Brain microvascular endothelial cell (primary cell): ENCODE results near the gene TRPV4.

Experiments used
- DNase-seq: peaks from one replicate; pipeline ENCODE4 v3.0.0-alpha.2; 2020
- H3K27ac ChIP-seq: fragments of 250-450 bp; sonication (Bioruptor Pico); 2 replicates; pipeline ENCODE4 v1.5.1; 2020; ENCODE audit warnings: mild to moderate bottlenecking, moderate library complexity
- H3K27me3 ChIP-seq: fragments of 250-450 bp; sonication (Bioruptor Pico); replicated peaks from 2 replicates; pipeline ENCODE4 v1.5.1; 2020; ENCODE audit warnings: mild to moderate bottlenecking
- H3K36me3 ChIP-seq: fragments of 250-450 bp; sonication (Bioruptor Pico); replicated peaks from 2 replicates; pipeline ENCODE4 v1.5.1; 2020; ENCODE audit warnings: mild to moderate bottlenecking
- H3K4me3 ChIP-seq: 2 replicates; pipeline ENCODE4 v1.5.1; 2011; ENCODE audit warnings: low read depth, mild to moderate bottlenecking, control low read depth, low read length, moderate library complexity
- in situ Hi-C: cut with HindIII; loops from 2 replicates; pipeline ENCODE4 v1.10.0; 2017; ENCODE audit warnings: low sequenced_read_pairs, low pct_ligation_motif_present
- TF ChIP-seq, protein P1 (sequence below): IDR thresholded peaks from 2 replicates; pipeline ENCODE4 v1.5.1; 2011; ENCODE audit warnings: low read depth, mild to moderate bottlenecking, moderate library complexity, low read length, control low read depth, inconsistent platforms; ENCODE audit errors: missing control alignments

Gene TRPV4

DNA sequence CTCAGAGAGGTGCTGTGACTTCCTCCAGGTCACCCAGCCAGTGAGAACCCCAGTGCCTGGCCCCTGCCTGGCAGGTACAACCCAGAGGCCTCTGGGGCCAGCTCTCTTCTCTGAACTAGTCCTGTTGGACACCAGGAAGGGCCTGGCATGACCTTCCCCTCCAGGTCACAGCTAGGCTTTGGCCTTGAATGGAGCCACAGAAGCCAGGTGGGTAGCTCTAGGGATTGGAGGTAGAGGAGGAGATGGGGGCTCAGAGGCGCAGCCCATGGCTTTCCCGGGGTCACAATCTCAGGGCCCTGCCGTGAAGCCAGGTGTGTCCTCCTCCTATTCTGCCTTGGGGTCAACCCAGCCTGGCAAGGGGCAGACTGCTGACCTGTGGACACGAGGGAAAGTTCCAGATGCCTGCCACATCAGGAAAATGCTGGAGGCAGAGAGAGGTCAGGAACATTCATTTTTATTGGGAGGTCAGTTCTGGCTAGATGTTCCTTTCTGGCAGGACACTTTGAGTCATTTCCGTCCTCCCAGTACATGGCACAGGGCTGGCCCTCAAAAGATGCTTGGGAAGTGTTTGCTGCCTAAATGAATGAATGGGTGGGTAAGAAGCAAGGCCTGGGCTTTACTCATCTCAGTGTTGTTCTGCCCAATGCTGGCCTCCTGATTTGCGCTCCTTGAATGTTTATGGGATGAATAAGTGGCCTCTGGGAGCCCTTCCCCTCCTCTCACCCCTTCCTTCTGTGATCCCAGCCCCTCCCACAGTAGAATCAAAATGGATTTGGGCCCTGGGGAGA lies 94.1 kb downstream of the TRPV4 start:
- Histone ChIP-seq H3K27me3 (peaks cover 3% of the 10 kb centered on the region), H3K4me3 (no peak overlapping the region), H3K36me3 (no peaks in the 10 kb centered on the region), H3K27ac (no peak overlapping the region)
- in situ Hi-C loops = no loop called here
- TF ChIP-seq, protein P1, sequence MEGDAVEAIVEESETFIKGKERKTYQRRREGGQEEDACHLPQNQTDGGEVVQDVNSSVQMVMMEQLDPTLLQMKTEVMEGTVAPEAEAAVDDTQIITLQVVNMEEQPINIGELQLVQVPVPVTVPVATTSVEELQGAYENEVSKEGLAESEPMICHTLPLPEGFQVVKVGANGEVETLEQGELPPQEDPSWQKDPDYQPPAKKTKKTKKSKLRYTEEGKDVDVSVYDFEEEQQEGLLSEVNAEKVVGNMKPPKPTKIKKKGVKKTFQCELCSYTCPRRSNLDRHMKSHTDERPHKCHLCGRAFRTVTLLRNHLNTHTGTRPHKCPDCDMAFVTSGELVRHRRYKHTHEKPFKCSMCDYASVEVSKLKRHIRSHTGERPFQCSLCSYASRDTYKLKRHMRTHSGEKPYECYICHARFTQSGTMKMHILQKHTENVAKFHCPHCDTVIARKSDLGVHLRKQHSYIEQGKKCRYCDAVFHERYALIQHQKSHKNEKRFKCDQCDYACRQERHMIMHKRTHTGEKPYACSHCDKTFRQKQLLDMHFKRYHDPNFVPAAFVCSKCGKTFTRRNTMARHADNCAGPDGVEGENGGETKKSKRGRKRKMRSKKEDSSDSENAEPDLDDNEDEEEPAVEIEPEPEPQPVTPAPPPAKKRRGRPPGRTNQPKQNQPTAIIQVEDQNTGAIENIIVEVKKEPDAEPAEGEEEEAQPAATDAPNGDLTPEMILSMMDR = no peak
- no peak for DNase-seq

GRCh38 chr12:109738209-109738608 lies 95.0 kb downstream of the TRPV4 start:
- in situ Hi-C loops = no loop called here
- H3K36me3 ChIP-seq = no peaks in the 10 kb centered on the region
- H3K27ac ChIP-seq = no peak overlapping the region
- no peak overlapping the region for H3K4me3 ChIP-seq
- no peak for DNase-seq
- H3K27me3 ChIP-seq = peaks cover 3% of the 10 kb centered on the region
- TF ChIP-seq, protein P1 = no peak

GRCh38 chr12:109737631-109738030 lies 95.6 kb downstream of the TRPV4 start:
- TF ChIP-seq, protein P1 = no peak
- DNase-seq = no peak
- peaks cover 3% of the 10 kb centered on the region for H3K27me3 ChIP-seq

DNA sequence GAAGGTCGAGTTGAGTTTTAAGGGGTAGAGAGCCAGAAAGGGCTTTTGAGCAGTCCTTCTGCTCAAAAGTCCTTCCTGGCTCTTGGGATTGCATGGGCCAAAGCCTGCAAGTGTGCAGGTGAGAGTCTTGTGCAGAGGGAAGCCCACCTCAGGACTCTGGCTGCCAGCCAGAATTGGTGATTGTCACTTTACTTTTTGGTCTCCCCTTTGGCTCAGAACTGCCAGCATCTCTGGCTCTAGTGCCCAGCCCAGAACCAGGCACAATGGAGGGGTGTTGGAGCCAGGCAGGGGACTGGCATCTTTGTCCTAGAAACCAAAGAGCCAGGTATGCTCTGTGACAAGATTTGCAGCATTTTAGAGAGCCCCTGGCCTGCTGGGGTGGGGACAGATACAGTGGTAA lies 96.1 kb downstream of the TRPV4 start:
- H3K27me3 ChIP-seq = peaks cover 3% of the 10 kb centered on the region
- no peak overlapping the region for H3K27ac ChIP-seq
- H3K36me3 ChIP-seq = no peaks in the 10 kb centered on the region
- in situ Hi-C loops = no loop called here
- TF ChIP-seq, protein P1 = no peak
- H3K4me3 ChIP-seq = no peak overlapping the region
- no peak for DNase-seq

More at GRCh38 chr12:109737631-109738030, 95.6 kb downstream of the TRPV4 start:
- Histone ChIP-seq H3K4me3 (no peak overlapping the region), H3K27ac (no peak overlapping the region), H3K36me3 (no peaks in the 10 kb centered on the region)
- in situ Hi-C loops = no loop called here

DNA sequence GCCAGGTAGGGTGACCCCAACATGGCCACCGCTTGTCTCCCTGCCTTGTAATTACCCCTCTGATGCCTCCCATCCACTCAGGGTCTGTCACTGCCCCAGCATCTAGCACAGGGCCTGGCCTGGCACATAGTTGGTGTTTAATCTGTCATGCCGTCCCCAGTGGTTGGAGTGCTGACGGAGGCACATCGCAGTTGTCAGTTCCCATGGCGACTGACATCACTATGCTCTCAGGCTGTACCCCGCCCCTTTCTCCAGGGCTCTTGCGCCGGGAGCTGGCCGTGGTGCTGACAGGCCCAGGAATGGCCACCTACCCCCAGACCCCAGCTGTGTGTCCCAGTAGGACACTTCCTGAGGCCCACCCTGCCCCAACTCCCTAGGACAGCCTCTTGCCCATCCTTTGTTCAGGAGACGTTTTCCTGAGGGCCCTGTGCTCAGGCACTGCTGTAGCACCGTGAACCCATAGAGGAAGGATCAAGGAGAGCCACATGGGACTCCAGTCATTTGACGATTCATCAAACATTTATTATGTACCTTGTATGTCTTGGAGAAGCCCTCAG lies 96.6 kb downstream of the TRPV4 start:
- DNase-seq = peak; percentile 65
- no peaks in the 10 kb centered on the region for H3K36me3 ChIP-seq
- H3K4me3 ChIP-seq = no peak overlapping the region
- no peak overlapping the region for H3K27ac ChIP-seq
- peaks cover 3% of the 10 kb centered on the region for H3K27me3 ChIP-seq
- TF ChIP-seq, protein P1 = no peak
- in situ Hi-C loops = no loop called here
